Activated CD8-positive, alpha-beta memory T cell treated with anti-CD3 and anti-CD28 coated beads for 4 hours (primary cell): Measurements from ENCODE around the gene DAG1.

Experiments
- DNase-seq, 2 donors: peaks; one replicate each; pipeline ENCODE4 v3.0.0-alpha.2; 2020; ENCODE audit warnings: low read depth in 2 of 2

Gene DAG1

GRCh38 chr3:49469936-49470713 lies at the start of gene DAG1:
Gene DAG1 (plus strand): TSS chr3:49470267. CDS start chr3:49510535, 40,268 bp downstream.
- DNase-seq = peak; percentile 82 to 88

GRCh38 chr3:49421890-49422378 lies 48.1 kb upstream of the DAG1 start:
- DNase-seq = no peak

GRCh38 chr3:49422379-49423248 lies 47.5 kb upstream of the DAG1 start, which contains the start of gene AMT:
Gene AMT (minus strand): TSS chr3:49422473. CDS start chr3:49422450, 23 bp downstream.
- no peak for DNase-seq

- no peak for DNase-seq
These were observed 45.3 kb upstream of the DAG1 start for GRCh38 chr3:49424816-49425215.

- no peak for DNase-seq
These were observed 42.5 kb upstream of the DAG1 start for GRCh38 chr3:49427586-49427985.

- DNase-seq = no peak
These were observed 41.4 kb upstream of the DAG1 start for GRCh38 chr3:49428752-49429080.

- no peak for DNase-seq
These were observed 35.3 kb upstream of the DAG1 start for GRCh38 chr3:49434731-49435130.

- no peak for DNase-seq
These were observed 24.7 kb upstream of the DAG1 start for GRCh38 chr3:49445391-49445790.

- DNase-seq = no peak
These were observed 16.4 kb upstream of the DAG1 start for GRCh38 chr3:49453621-49454020.

- DNase-seq = no peak
These were observed 15.6 kb upstream of the DAG1 start for GRCh38 chr3:49454458-49454857.

GRCh38 chr3:49454898-49455681 lies 15.0 kb upstream of the DAG1 start:
- no peak for DNase-seq

GRCh38 chr3:49456466-49456865 lies 13.6 kb upstream of the DAG1 start:
- no peak for DNase-seq

GRCh38 chr3:49460188-49460890 lies 9.7 kb upstream of the DAG1 start:
- no peak for DNase-seq

- no peak for DNase-seq
These were observed 9.1 kb upstream of the DAG1 start for GRCh38 chr3:49460956-49461355.

- no peak for DNase-seq
These were observed 8.5 kb upstream of the DAG1 start for GRCh38 chr3:49461443-49462171.

GRCh38 chr3:49462222-49462621 lies 7.8 kb upstream of the DAG1 start:
- no peak for DNase-seq

- DNase-seq = no peak
These were observed 4.6 kb upstream of the DAG1 start for GRCh38 chr3:49465270-49466034.

GRCh38 chr3:49466085-49466484 lies 4.0 kb upstream of the DAG1 start:
- DNase-seq = no peak

GRCh38 chr3:49469037-49469935 lies 781 bp upstream of the DAG1 start:
- no peak for DNase-seq
